SK-N-SH treated with all-trans-retinoic acid at 6 μM for 48 hours (cell line): Measurements from ENCODE around the gene VWA3A.

Experiments used
- ATAC-seq: fragments of 200-7000 bp; cut with Tn5 transposase; 3 replicates; pipeline ENCODE4 v1.9.1; 2020; ENCODE audit warnings: mild to moderate bottlenecking, moderate library complexity
- ARNTL ChIP-seq: fragments of 450-650 bp; formaldehyde crosslinking; IDR thresholded peaks from 2 replicates; pipeline ENCODE4 v1.5.0; 2020; ENCODE audit warnings: low read depth, mild to moderate bottlenecking, moderate library complexity, borderline replicate concordance
- BACH2 ChIP-seq: fragments of 250-450 bp; sonication (Bioruptor Pico); IDR thresholded peaks from 2 replicates; pipeline ENCODE4 v1.9.0; 2021; ENCODE audit warnings: mild to moderate bottlenecking, borderline replicate concordance
- CREB5 ChIP-seq: fragments of 250-450 bp; sonication (Bioruptor Pico); IDR thresholded peaks from 2 replicates; pipeline ENCODE4 v1.5.1; 2020; ENCODE audit warnings: low read depth, mild to moderate bottlenecking, moderate library complexity
- ESRRG ChIP-seq: fragments of 250-450 bp; sonication (Bioruptor Pico); IDR thresholded peaks from 2 replicates; pipeline ENCODE4 v1.6.1; 2021; ENCODE audit warnings: mild to moderate bottlenecking
- GLIS3 ChIP-seq: fragments of 250-450 bp; sonication (Bioruptor Pico); IDR thresholded peaks from 2 replicates; pipeline ENCODE4 v1.5.0; 2020; ENCODE audit warnings: mild to moderate bottlenecking, moderate library complexity
- ISL1 ChIP-seq: fragments of 250-450 bp; sonication (Bioruptor Pico); IDR thresholded peaks from 2 replicates; pipeline ENCODE4 v2.1.2; 2022; ENCODE audit warnings: mild to moderate bottlenecking, moderate library complexity
- PATZ1 ChIP-seq: fragments of 250-450 bp; sonication (Bioruptor Pico); IDR thresholded peaks from 2 replicates; pipeline ENCODE4 v1.8.0; 2020; ENCODE audit warnings: mild to moderate bottlenecking, moderate library complexity, borderline replicate concordance
- POU6F1 ChIP-seq: fragments of 250-450 bp; sonication (Bioruptor Pico); IDR thresholded peaks from 2 replicates; pipeline ENCODE4 v1.8.0; 2021; ENCODE audit warnings: low read depth, mild to moderate bottlenecking, moderate library complexity, borderline replicate concordance
- PPARA ChIP-seq: fragments of 250-450 bp; sonication (Bioruptor Pico); IDR thresholded peaks from 2 replicates; pipeline ENCODE4 v1.5.0; 2020; ENCODE audit warnings: mild to moderate bottlenecking, borderline replicate concordance
- RARB ChIP-seq: fragments of 250-450 bp; sonication (Bioruptor Pico); IDR thresholded peaks from 2 replicates; pipeline ENCODE4 v1.8.0; 2021; ENCODE audit warnings: mild to moderate bottlenecking, moderate library complexity
- SNAI2 ChIP-seq: fragments of 250-450 bp; sonication (Bioruptor Pico); IDR thresholded peaks from 2 replicates; pipeline ENCODE4 v1.5.0; 2020; ENCODE audit warnings: mild to moderate bottlenecking, moderate library complexity
- TCF4 ChIP-seq: fragments of 250-450 bp; sonication (Bioruptor Pico); IDR thresholded peaks from 2 replicates; pipeline ENCODE4 v1.8.0; 2021; ENCODE audit warnings: mild to moderate bottlenecking, moderate library complexity, borderline replicate concordance
- TOX ChIP-seq: fragments of 250-450 bp; sonication (Bioruptor Pico); IDR thresholded peaks from 2 replicates; pipeline ENCODE4 v1.8.0; 2021; ENCODE audit warnings: mild to moderate bottlenecking, moderate library complexity, borderline replicate concordance
- ZC3H10 ChIP-seq: fragments of 250-450 bp; sonication (Bioruptor Pico); IDR thresholded peaks from 2 replicates; pipeline ENCODE4 v1.5.1; 2021; ENCODE audit warnings: mild to moderate bottlenecking, moderate library complexity
- ZFP3 ChIP-seq: fragments of 250-450 bp; sonication (Bioruptor Pico); IDR thresholded peaks from 2 replicates; pipeline ENCODE4 v1.5.0; 2020; ENCODE audit warnings: mild to moderate bottlenecking, moderate library complexity
- ZFP30 ChIP-seq: fragments of 450-650 bp; formaldehyde crosslinking; IDR thresholded peaks from 2 replicates; pipeline ENCODE4 v1.5.0; 2022; ENCODE audit warnings: mild to moderate bottlenecking, moderate library complexity
- ZNF565 ChIP-seq: fragments of 450-650 bp; formaldehyde crosslinking; conservative IDR thresholded peaks from 2 replicates; pipeline ENCODE4 v1.5.0; 2020; ENCODE audit warnings: low read depth, mild to moderate bottlenecking, moderate library complexity
- ZNF70 ChIP-seq: fragments of 450-650 bp; formaldehyde crosslinking; IDR thresholded peaks from 2 replicates; pipeline ENCODE4 v1.5.0; 2020; ENCODE audit warnings: mild to moderate bottlenecking, moderate library complexity
- ZNF8 ChIP-seq: fragments of 450-650 bp; formaldehyde crosslinking; IDR thresholded peaks from 2 replicates; pipeline ENCODE4 v1.5.0; 2020; ENCODE audit warnings: mild to moderate bottlenecking, moderate library complexity
- TF ChIP-seq, protein P1 (sequence below): fragments of 250-450 bp; sonication (Bioruptor Pico); IDR thresholded peaks from 2 replicates; pipeline ENCODE4 v1.5.0; 2020; ENCODE audit warnings: mild to moderate bottlenecking, moderate library complexity

VWA3A gene

GRCh38 chr16:22161999-22162655, 69.8 kb downstream of the VWA3A start, which contains the start of gene SDR42E2:
SDR42E2 (plus strand) TSS chr16:22162506; CDS start chr16:22165583, 3,077 bp downstream.
- TF ChIP-seq ZNF8 (CRISPR knock-in tag) (no peak), BACH2 (no peak), ARNTL (CRISPR knock-in tag) (no peak), ZFP30 (CRISPR knock-in tag) (no peak), ZNF565 (CRISPR knock-in tag) (no peak), ZFP3 (CRISPR knock-in tag) (no peak)
- TF ChIP-seq, protein P1, sequence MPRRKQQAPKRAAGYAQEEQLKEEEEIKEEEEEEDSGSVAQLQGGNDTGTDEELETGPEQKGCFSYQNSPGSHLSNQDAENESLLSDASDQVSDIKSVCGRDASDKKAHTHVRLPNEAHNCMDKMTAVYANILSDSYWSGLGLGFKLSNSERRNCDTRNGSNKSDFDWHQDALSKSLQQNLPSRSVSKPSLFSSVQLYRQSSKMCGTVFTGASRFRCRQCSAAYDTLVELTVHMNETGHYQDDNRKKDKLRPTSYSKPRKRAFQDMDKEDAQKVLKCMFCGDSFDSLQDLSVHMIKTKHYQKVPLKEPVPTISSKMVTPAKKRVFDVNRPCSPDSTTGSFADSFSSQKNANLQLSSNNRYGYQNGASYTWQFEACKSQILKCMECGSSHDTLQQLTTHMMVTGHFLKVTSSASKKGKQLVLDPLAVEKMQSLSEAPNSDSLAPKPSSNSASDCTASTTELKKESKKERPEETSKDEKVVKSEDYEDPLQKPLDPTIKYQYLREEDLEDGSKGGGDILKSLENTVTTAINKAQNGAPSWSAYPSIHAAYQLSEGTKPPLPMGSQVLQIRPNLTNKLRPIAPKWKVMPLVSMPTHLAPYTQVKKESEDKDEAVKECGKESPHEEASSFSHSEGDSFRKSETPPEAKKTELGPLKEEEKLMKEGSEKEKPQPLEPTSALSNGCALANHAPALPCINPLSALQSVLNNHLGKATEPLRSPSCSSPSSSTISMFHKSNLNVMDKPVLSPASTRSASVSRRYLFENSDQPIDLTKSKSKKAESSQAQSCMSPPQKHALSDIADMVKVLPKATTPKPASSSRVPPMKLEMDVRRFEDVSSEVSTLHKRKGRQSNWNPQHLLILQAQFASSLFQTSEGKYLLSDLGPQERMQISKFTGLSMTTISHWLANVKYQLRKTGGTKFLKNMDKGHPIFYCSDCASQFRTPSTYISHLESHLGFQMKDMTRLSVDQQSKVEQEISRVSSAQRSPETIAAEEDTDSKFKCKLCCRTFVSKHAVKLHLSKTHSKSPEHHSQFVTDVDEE: no peak
- no peak for ATAC-seq

GRCh38 chr16:22162656-22163009, 70.3 kb downstream of the VWA3A start:
- ATAC-seq: no peak
- no peak for TF ChIP-seq ZFP3 (CRISPR knock-in tag)

DNA sequence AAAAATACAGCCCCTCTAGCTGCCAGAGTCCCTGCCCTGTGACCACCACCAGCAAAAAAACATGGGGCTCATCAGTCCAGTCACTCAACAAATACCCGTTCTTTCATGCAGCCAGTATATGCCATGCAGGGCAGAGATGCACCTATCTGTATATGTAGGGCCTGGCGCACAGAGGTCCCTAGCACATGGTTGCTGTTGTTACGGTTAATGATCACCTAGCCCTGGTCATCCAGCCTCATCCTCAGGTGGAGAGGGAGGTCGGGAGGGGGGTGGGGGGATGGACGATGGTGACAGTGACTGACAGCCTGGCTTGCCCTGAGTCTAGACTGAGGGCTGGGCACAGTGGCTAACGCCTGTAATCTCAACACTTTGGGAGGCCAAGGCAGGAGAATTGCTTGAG, 71.5 kb downstream of the VWA3A start:
- no peak for ATAC-seq
- no peak for TF ChIP-seq ZFP3 (CRISPR knock-in tag)
- no peak for TF ChIP-seq PPARA (CRISPR knock-in tag)
- TF ChIP-seq GLIS3: no peak
- TF ChIP-seq ZNF565 (CRISPR knock-in tag): no peak
- no peak for TF ChIP-seq ISL1 (CRISPR knock-in tag)
- no peak for TF ChIP-seq TOX (CRISPR knock-in tag)
- no peak for TF ChIP-seq ZC3H10 (CRISPR knock-in tag)
- TF ChIP-seq RARB: no peak
- TF ChIP-seq TCF4 (CRISPR knock-in tag): no peak
- TF ChIP-seq, protein P1: no peak
- TF ChIP-seq SNAI2: no peak
- no peak for TF ChIP-seq ZNF8 (CRISPR knock-in tag)
- no peak for TF ChIP-seq PATZ1 (CRISPR knock-in tag)
- TF ChIP-seq, all 23 proteins: peak for 0

DNA sequence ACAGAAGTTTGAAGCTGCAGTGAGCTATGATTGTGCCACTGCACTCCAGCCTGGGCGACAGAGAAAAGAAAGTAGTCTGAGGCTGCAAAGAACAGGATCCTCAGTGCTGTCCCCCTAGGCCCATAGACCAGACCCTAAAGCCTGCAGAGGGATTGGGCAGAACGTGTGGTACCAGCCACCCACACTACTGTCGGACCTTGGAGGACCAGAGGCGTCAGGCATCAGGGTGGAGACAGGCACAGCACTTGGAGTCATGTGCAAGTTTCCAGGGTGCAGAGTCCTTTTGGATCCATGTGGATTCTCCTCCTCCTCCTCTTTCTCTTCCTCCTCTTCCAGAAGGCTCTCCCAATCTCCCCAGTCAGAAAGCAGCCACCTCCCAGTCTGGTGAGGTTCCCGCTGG, 72.1 kb downstream of the VWA3A start:
- TF ChIP-seq TOX (CRISPR knock-in tag) (no peak), ZC3H10 (CRISPR knock-in tag) (no peak), ISL1 (CRISPR knock-in tag) (no peak), ZFP30 (CRISPR knock-in tag) (no peak), TCF4 (CRISPR knock-in tag) (no peak), ESRRG (CRISPR knock-in tag) (no peak), ZNF70 (no peak), RARB (no peak), CREB5 (CRISPR knock-in tag) (no peak), ZNF8 (CRISPR knock-in tag) (no peak), SNAI2 (no peak), ARNTL (CRISPR knock-in tag) (no peak), POU6F1 (no peak)
- ATAC-seq: no peak
